GM21526 (cell line): ENCODE data around the gene KLF3.
"Not testable (repeated sequence)": the region's sequence is repeated elsewhere in the genome, so short reads cannot be mapped to it uniquely, and the experiment has no call there.

Source experiments
- ATAC-seq: cut with Tn5 transposase; IDR thresholded peaks from one replicate; pipeline ENCODE4 v1.9.1; 2021; ENCODE audit warnings: moderate library complexity; ENCODE audit not compliant: unreplicated experiment, low FRiP score

KLF3 gene

GRCh38 chr4:38663801-38664705 lies at the start of gene KLF3:
Gene KLF3, plus strand, starts transcription at chr4:38664199. Its CDS starts 16,427 bp downstream, at chr4:38680626.
- ATAC-seq = peak; percentile 70

- no peak for ATAC-seq
Observed at GRCh38 chr4:38614231-38614630, 49.8 kb upstream of the KLF3 start.

GRCh38 chr4:38615847-38616246 lies 48.2 kb upstream of the KLF3 start:
- ATAC-seq = no peak

- ATAC-seq = no peak
Observed at GRCh38 chr4:38618505-38618904, 45.5 kb upstream of the KLF3 start.

- ATAC-seq = no peak
Observed at GRCh38 chr4:38619316-38619715, 44.7 kb upstream of the KLF3 start.

- ATAC-seq = no peak
Observed at GRCh38 chr4:38620065-38620464, 43.9 kb upstream of the KLF3 start.

- ATAC-seq = no peak
Observed at GRCh38 chr4:38620527-38621027, 43.4 kb upstream of the KLF3 start.

- ATAC-seq = no peak
Observed at GRCh38 chr4:38621028-38621684, 42.8 kb upstream of the KLF3 start.

- ATAC-seq = no peak
Observed at GRCh38 chr4:38621831-38622230, 42.2 kb upstream of the KLF3 start.

GRCh38 chr4:38622340-38622739 lies 41.7 kb upstream of the KLF3 start:
- ATAC-seq = not testable (repeated sequence)

GRCh38 chr4:38623260-38623659 lies 40.7 kb upstream of the KLF3 start:
- ATAC-seq = no peak

- no peak for ATAC-seq
Observed at GRCh38 chr4:38624311-38624710, 39.7 kb upstream of the KLF3 start.

GRCh38 chr4:38625508-38625907 lies 38.5 kb upstream of the KLF3 start:
- no peak for ATAC-seq

- ATAC-seq = not testable (repeated sequence)
Observed at GRCh38 chr4:38626901-38627444, 37.0 kb upstream of the KLF3 start.

- ATAC-seq = no peak
Observed at GRCh38 chr4:38630519-38630918, 33.5 kb upstream of the KLF3 start.

- ATAC-seq = no peak
Observed at GRCh38 chr4:38634047-38634759, 29.8 kb upstream of the KLF3 start.

- no peak for ATAC-seq
Observed at GRCh38 chr4:38639242-38639641, 24.8 kb upstream of the KLF3 start.

- no peak for ATAC-seq
Observed at GRCh38 chr4:38641811-38642210, 22.2 kb upstream of the KLF3 start.

GRCh38 chr4:38644201-38644600 lies 19.8 kb upstream of the KLF3 start:
- no peak for ATAC-seq

- no peak for ATAC-seq
Observed at GRCh38 chr4:38647101-38647819, 16.7 kb upstream of the KLF3 start.
